ENCODE data around the gene SERGEF.

SERGEF gene

DNA sequence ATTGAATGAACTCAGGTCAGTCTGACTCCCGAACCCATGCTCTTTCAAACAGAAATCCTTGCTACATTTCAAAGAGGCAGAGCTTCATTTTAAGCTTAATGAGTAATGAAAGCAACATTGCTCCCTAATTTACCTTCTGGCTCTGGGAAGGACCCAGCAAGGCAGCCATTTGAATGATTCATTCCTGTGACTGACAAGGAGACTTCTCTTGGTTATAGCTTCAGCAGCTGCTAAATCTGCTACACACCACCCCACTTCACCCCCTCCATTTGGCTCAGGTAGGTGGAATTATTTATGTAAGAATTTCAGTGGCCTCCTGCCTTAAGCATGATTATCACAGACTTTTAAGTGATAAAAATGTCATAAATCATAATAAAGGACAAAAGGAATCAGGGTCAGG is 160.6 kb downstream of the SERGEF start:
- ChIA-PET CTCF (no interaction called here), POLR2A (no interaction called here)
- no peak for DNase-seq (ENCODE audit: low read depth, low spot score)
- H3K4me3 ChIP-seq (ENCODE audit: low read depth, low read length) = no peak overlapping the region
- TF ChIP-seq, protein P1, sequence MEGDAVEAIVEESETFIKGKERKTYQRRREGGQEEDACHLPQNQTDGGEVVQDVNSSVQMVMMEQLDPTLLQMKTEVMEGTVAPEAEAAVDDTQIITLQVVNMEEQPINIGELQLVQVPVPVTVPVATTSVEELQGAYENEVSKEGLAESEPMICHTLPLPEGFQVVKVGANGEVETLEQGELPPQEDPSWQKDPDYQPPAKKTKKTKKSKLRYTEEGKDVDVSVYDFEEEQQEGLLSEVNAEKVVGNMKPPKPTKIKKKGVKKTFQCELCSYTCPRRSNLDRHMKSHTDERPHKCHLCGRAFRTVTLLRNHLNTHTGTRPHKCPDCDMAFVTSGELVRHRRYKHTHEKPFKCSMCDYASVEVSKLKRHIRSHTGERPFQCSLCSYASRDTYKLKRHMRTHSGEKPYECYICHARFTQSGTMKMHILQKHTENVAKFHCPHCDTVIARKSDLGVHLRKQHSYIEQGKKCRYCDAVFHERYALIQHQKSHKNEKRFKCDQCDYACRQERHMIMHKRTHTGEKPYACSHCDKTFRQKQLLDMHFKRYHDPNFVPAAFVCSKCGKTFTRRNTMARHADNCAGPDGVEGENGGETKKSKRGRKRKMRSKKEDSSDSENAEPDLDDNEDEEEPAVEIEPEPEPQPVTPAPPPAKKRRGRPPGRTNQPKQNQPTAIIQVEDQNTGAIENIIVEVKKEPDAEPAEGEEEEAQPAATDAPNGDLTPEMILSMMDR (IDR thresholded peaks at IDR 0.05; ENCODE audit: insufficient read depth, low read length, missing control alignments) = no peak

DNA sequence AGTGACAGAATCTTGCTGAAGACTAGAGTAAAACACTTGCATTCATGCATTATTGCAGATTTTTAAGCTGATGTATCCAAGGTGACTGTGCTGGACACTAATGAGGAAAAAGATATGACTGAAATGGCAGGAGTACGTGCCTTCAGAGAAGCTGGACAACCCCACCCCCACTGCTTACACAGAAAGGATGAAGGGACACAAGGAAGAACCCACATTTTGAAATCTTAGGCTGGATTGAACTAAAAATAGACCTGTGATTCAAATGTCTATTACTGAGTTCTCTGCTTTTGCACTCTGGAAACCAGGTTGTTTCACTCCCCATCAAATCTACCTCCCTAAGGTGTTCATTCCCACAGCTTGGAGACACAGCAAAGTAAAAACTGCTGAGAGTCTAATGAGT is 161.2 kb downstream of the SERGEF start:
- no peak for DNase-seq (ENCODE audit: low read depth, low spot score)
- TF ChIP-seq, protein P1 (IDR thresholded peaks at IDR 0.05; ENCODE audit: insufficient read depth, low read length, missing control alignments) = no peak
- H3K4me3 ChIP-seq (ENCODE audit: low read depth, low read length) = no peak overlapping the region
- ChIA-PET POLR2A (no interaction called here), CTCF (no interaction called here)

DNA sequence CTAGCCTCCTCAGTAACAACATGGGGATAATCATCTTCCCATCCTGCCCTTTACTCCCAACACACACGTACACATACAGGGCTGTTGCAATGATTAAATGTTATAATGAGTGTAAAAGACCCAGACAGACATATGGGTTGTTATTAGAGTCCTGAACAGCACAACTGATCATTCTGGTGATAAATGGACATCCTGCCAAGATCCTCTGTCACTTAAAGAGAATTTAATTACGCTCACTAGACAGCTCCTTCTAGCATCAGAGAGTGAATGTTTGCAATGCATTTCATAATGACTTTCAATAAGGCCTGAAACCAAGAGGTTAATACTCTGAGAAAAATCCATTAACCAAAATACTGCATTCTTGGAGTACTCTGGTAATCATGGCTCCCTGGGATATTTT is 162.5 kb downstream of the SERGEF start:
- POLR2A ChIA-PET = no interaction called here
- H3K4me3 ChIP-seq (ENCODE audit: low read depth, low read length) = no peak overlapping the region
- CTCF ChIA-PET = interaction anchor here (1.2 to 2.4 kb wide), 2 partner anchors 13 to 119 kb away, joined by 4 to 7 read pairs; no protein-coding TSS in a partner anchor
- no peak for DNase-seq (ENCODE audit: low read depth, low spot score)
- TF ChIP-seq, protein P1 (IDR thresholded peaks at IDR 0.05; ENCODE audit: insufficient read depth, low read length, missing control alignments) = no peak

DNA sequence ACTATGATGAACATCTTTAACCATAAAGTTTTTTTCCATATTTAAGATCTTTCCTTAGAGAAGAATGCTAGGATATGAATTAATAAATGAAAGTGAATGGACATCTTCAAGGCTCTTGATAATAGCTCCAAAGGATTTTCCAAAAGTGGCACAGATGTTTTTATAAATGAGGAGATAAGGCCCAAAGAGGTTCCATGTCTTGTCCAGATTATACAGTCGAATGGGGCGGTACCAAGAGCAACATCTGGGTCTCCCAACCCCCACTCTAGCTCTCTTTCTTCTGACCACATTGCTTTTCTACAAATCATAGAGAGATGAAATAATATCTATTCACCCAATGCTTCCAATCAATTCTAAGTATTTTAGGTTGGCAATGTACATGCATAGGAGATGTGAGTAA is 164.1 kb downstream of the SERGEF start:
- ChIA-PET CTCF (interaction anchor here (0.9 to 2.4 kb wide), 3 partner anchors 12 to 117 kb away, joined by 3 to 7 read pairs (median 3); no protein-coding TSS in a partner anchor), POLR2A (no interaction called here)
- TF ChIP-seq, protein P1 (IDR thresholded peaks at IDR 0.05; ENCODE audit: insufficient read depth, low read length, missing control alignments) = no peak
- no peak for DNase-seq (ENCODE audit: low read depth, low spot score)
- H3K4me3 ChIP-seq (ENCODE audit: low read depth, low read length) = no peak overlapping the region

DNA sequence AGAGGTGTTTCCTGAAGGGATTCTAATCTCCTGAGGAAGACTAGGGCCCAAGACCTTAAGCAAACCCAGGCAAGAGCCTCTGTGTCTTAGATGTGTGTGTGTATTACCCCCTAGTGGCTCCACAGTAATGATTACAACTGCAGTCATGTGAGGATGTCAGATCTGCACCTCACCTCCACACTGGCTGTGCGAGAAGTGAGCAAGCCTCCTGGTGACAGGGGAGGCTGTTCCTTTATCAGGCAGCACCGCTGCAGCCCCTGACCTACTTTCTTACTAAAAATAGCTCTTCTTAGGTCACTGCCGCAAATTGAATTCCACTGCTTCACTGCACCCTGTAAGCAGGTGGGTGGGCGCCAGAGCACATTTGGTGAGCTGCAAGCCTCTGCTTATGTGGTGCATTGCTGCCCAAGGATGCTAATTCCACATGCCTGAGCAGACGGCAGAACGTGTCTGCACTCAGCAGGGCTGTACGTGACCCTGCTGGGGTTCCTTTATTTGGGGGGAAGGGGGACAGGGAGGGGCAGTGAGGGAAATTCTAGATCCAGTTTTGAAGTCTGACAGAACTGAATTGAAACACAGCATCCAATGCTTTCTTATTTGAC is 165.9 kb downstream of the SERGEF start:
- no peak overlapping the region for H3K4me3 ChIP-seq (ENCODE audit: low read depth, low read length)
- ChIA-PET POLR2A (no interaction called here), CTCF (interaction anchor here (1.0 to 2.1 kb wide), 4 partner anchors 25 to 126 kb away, joined by 3 to 6 read pairs (median 4); no protein-coding TSS in a partner anchor)
- DNase-seq (ENCODE audit: low read depth, low spot score) = no peak
- TF ChIP-seq, protein P1 (IDR thresholded peaks at IDR 0.05; ENCODE audit: insufficient read depth, low read length, missing control alignments) = peak; percentile 11

DNA sequence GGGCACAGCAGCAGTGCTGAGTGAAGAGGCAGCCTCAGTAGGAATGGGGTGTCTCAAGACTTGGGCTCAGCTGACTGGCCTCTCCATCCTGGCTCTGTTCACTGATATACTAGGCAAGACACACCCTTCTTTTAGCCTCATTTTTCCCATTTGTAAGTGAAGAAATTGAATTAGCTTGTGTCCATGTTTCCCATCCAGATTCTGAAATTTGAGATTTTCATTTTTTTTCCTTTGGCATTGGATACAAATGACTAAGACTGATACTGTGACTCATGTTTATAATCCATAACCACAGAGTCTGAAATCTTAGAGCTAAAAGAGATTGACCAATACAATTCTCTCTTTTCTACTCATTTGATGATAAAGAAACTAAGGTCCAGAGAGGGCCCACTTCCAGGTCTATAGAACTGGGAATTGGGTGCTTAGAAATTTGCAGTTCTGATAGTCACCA is 167.4 kb downstream of the SERGEF start:
- peak; percentile 41 for DNase-seq (ENCODE audit: low read depth, low spot score)
- TF ChIP-seq, protein P1 (IDR thresholded peaks at IDR 0.05; ENCODE audit: insufficient read depth, low read length, missing control alignments) = no peak
- H3K4me3 ChIP-seq (ENCODE audit: low read depth, low read length) = no peak overlapping the region
- CTCF ChIA-PET = interaction anchor here (1.3 to 2.4 kb wide), 5 partner anchors 20 to 133 kb away, joined by 3 to 6 read pairs (median 4); no protein-coding TSS in a partner anchor
- POLR2A ChIA-PET = no interaction called here

Data from AG04449 (cell line).